ENCODE results near the gene PSTPIP1.
A peak's percentile ranks its signal among the peaks of the same experiment; 100 is the strongest.

Gene PSTPIP1

GRCh38 chr15:77071305-77072223, 76.6 kb downstream of the PSTPIP1 start:
- peak overlapping the region; percentile 60; the same call in 1 of the 2 replicates for H3K4me3 ChIP-seq (ENCODE audit: low read depth, low read length)
- no peak for TF ChIP-seq CTCF (IDR thresholded peaks at IDR 0.05; ENCODE audit: control insufficient read depth, extremely low read depth, insufficient read depth)
- DNase-seq (ENCODE audit: low read depth), result no peak

- DNase-seq (ENCODE audit: low read depth), result no peak
- H3K4me3 ChIP-seq (ENCODE audit: low read depth, low read length), result no peak overlapping the region
- no peak for TF ChIP-seq CTCF (IDR thresholded peaks at IDR 0.05; ENCODE audit: control insufficient read depth, extremely low read depth, insufficient read depth)
Measured at GRCh38 chr15:77074350-77074749, 79.4 kb downstream of the PSTPIP1 start.

- H3K4me3 ChIP-seq (ENCODE audit: low read depth, low read length), result no peak overlapping the region
- no peak; the same call in 1 of the 2 replicates for TF ChIP-seq CTCF (IDR thresholded peaks at IDR 0.05; ENCODE audit: control insufficient read depth, extremely low read depth, insufficient read depth)
- no peak for DNase-seq (ENCODE audit: low read depth)
Measured at GRCh38 chr15:77075528-77075927, 80.6 kb downstream of the PSTPIP1 start.

GRCh38 chr15:77076323-77076915, 81.5 kb downstream of the PSTPIP1 start:
- TF ChIP-seq CTCF (IDR thresholded peaks at IDR 0.05; ENCODE audit: control insufficient read depth, extremely low read depth, insufficient read depth), result no peak
- DNase-seq (ENCODE audit: low read depth), result no peak
- H3K4me3 ChIP-seq (ENCODE audit: low read depth, low read length), result no peak overlapping the region

- no peak for TF ChIP-seq CTCF (IDR thresholded peaks at IDR 0.05; ENCODE audit: control insufficient read depth, extremely low read depth, insufficient read depth)
- no peak overlapping the region for H3K4me3 ChIP-seq (ENCODE audit: low read depth, low read length)
- no peak for DNase-seq (ENCODE audit: low read depth)
Measured at GRCh38 chr15:77081971-77082370, 87.0 kb downstream of the PSTPIP1 start.

GRCh38 chr15:77083381-77084160, 88.6 kb downstream of the PSTPIP1 start:
- peak; percentile 61 for DNase-seq (ENCODE audit: low read depth)
- TF ChIP-seq CTCF (IDR thresholded peaks at IDR 0.05; ENCODE audit: control insufficient read depth, extremely low read depth, insufficient read depth), result no peak
- H3K4me3 ChIP-seq (ENCODE audit: low read depth, low read length), result no peak overlapping the region

Measured in LNCaP clone FGC (cell line).